Daoy (cell line): ENCODE results near the gene UMODL1. TPM values are rescaled to one million over a fixed set of nuclear protein-coding genes. Genes with fewer than 3 reads are reported as not detected.

Experiments used
- DNase-seq: peaks from one replicate; pipeline ENCODE4 v3.0.0-alpha.2; 2015; ENCODE audit warnings: low read depth
- total RNA-seq: library from RNA; depleted of rRNA; stranded (reverse); fragments of >200 nt; shearing (Covaris generic); gene quantifications from 2 replicates; pipeline ENCODE4 v1.2.3, GENCODE V29; 2014

Gene UMODL1
- total RNA-seq, 1 experiment from 2014 or later = 0.80 TPM

DNA sequence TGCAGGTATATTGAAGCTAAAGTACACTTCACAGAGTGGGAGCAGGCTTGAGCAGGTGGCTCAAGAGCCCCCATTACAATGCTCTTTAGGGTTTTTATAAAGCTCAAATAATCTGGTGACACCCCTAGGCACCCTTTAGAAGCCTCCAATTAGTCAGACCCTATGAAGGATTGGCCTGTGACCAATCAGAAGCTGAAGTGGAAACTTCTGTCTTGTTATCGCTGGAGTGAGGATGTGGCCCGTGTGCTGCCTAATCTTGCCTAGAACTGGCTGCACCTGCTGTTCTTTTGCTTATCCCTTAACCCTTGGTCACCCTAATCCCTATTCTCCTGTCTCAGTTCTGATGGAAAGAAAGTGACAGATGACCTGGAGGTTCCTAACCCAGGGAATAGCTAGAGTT lies 77.0 kb downstream of the UMODL1 start:
- no peak for DNase-seq

DNA sequence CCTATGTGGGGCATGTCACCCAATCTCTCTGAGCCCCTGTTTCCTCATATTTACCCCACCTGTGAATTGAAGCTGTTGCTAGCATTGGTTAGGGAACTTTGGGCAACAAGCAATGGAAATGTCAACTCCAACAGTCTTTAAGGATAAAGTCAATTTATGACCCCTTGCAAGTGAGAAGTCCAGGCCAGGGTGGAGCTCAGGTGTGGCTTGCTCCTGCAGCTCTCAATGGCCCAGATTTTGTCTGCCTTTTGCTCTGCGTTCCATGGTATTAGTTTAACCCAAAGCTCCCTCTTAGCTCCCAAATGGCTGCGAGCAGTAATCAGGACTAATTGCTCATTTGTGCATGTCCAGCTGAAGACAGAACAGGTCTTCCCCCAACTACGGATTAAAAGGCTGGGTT lies 77.5 kb downstream of the UMODL1 start:
- DNase-seq = no peak

DNA sequence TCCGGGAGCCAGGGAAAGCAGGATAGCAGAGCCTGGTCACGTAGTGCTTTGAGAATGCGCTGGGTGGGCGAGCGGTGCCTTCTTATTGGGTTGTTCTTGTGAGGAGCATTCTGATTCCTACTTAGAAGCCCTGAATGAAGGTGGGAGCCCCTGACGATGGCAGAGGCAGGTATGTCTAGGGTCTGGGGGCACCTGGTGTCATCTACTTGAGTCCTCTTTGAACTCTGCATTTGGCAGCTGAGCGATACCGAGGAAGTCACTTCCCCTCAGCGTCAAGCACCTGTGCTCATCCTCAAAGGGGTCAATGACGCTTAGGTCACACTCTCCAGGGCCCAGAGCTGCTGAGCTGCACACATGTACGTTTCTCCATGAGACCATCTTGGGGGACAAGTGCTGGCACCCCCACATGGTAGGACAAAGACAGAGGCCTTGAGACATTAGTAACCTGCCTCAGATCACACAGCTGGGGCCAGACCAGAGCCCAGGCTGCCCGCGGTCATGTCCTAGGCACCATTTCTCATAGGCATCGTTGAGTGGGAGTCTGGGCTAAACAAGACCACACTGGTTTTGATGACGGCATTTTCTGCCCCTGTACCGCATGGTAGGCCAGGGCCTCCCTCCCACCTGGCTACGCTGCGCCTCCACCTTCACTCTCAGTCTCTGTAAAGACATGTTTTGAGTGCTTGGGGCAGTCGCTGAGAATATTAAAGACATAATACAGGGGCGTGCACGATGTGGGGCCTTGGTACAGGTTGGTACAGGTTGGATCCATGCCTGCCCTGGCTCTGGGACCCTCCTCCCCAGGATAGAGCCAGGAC lies 78.7 kb downstream of the UMODL1 start:
- DNase-seq = no peak

DNA sequence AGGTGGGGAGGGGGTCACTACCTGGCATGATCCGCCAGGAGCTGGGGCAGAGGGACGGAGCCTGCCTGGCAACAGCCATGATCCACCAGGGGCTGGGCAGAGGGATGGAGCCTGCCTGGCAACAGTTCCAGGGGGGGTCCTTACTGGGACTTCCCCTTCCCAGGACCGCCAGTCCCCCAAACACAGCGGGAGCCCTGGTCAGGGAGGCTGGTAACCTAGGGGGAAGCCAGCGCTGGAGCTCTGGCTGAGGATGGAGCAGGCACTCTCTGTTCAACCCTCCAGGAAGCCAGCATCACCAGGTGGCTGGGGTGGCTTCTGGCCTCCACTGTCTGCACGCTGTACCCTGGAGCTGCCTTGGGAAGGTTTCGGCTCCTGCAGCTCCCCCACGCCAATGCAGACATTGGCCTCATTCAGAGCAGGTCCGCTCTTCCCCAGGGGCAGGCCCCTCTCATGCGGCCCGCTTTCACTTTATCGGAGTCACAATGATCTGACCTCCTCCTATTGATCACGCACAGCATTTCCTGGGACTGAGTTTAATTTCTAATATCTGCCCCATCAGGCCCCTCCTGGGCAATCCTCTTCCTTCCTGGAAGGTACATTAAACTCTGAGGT lies 79.5 kb downstream of the UMODL1 start:
- no peak for DNase-seq

GRCh38 chr21:42151148-42151947 lies 80.2 kb downstream of the UMODL1 start:
- no peak for DNase-seq

DNA sequence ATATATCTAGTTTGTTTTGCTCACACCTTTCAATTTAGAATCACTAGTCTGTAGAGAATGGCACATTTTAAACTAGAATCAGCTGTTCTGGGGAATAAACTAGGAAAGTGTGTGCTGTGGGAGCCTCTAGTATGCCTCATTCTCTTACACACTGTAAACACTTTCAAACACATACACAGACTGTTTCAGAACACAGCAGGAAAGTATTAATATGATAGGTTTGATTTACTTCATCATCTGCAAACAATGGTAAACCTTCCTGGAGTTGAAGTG lies 80.8 kb downstream of the UMODL1 start:
- DNase-seq = no peak

GRCh38 chr21:42153046-42153686 lies 82.0 kb downstream of the UMODL1 start:
- DNase-seq = no peak

- no peak for DNase-seq
These were observed 82.6 kb downstream of the UMODL1 start for GRCh38 chr21:42153746-42154145.

DNA sequence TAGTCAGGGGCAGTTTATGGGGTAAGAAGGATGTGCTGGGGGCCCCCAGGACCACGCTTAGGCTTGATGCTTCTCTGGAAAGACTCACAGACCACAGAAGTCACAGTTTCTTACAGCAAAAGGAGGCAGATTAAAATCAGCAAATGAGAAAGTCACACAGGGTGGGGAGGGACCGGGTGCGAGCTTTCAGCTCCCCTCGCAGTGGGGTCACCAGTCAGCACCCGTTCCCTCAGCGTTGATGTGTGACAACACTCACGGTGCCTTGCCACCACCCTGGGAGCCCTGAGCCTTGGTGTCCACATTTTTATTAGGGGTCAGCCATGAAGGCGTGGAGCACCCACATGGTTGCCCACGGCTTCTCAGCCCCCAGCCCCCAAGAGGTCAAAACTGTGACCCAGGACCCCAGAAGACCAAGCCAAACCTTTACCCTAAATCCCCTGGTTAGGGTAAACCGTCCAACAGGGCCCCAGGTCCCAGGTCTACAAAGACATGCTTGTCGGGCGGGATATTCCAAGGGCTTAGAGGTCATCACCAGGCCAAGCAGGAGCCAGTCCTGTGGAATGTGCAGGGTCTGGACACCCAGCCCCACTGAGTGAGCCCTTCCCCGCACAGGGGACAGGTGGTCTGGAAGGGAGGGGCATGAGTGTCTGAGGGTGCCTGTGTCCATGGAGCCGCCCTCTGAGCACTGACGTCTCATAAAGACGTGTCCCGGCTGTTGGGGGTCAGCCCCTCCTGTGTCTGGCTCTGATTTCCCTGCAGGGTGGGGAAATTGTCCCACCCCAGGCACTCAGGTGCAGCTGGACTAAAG lies 83.3 kb downstream of the UMODL1 start:
- DNase-seq = no peak

GRCh38 chr21:42155045-42155855 lies 84.1 kb downstream of the UMODL1 start:
- no peak for DNase-seq

DNA sequence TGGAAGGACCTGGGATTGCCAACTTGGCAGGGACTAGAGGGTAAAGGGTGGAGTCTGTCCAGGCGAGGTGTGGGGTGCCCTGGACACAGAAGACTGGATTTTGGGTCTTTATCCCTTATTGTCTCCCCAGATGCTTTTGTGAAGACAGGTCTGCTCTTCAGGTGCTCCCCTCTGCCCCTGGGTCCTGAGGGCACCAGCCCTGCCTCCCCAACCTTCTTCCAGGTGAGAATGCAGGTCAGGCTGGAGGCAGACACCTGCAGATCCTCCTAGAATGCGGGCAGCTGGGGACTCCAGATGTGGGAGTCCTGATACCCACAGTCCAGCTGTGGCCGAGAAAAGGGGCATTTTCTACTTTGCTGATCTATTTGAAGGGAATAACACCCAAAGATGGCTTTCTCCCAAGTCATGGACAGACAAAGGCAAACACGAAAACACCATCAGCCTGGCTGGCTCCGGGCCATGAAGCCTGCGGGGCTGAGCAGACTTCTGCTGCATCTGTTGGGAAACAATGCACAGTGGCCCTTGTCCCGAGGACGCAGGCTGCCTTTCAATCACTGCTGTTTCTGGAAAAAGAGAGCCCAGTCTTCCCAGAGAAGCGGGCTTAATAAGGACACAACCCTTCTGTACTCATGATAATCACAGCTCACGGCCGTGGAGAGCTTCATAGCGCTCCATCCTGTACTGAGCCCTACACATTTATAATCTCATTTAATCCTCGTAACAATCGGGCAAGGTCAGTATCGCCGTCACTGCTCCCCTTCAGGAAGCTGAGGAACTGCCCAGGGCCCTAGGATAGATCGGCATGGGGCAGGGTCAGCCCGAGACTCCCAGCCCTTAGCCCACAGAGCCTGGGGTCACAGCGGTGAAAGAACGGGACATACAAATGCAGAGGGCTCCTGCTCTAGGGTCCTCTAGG lies 85.8 kb downstream of the UMODL1 start:
- no peak for DNase-seq

DNA sequence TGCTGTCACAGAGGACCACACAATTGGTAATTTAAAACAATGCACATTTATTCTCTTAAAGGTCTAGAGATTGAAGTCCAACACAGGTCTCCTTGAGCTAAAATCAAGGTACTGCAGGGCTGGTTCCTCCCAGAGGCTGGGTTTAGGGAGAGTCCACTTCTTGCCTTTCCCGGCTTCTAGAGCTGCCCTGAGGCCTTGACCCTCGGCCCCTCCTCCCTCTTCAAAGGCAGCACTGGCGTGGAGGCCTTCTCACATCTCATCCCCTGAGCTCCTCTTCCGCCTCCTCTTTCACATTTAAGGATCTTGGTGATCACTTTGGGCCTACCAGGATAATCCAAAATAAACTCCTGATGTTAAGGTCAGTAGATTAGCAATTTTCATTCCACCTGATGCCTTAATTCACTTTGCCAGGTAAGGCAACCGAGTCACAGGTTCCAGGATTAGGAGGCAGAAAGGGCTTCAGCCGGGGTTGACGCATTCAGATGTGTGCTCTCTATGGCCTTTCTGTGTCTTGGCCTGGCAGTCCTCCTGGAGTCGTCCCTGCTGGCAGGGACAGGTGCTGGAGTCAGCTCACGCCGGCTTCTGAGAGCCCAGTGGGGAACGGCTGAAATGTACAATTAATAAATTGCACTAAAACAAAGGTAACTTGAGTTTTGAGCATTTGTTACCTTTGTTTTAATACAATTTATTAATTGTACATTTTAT lies 86.6 kb downstream of the UMODL1 start:
- no peak for DNase-seq

GRCh38 chr21:42158846-42159245 lies 87.7 kb downstream of the UMODL1 start:
- no peak for DNase-seq

DNA sequence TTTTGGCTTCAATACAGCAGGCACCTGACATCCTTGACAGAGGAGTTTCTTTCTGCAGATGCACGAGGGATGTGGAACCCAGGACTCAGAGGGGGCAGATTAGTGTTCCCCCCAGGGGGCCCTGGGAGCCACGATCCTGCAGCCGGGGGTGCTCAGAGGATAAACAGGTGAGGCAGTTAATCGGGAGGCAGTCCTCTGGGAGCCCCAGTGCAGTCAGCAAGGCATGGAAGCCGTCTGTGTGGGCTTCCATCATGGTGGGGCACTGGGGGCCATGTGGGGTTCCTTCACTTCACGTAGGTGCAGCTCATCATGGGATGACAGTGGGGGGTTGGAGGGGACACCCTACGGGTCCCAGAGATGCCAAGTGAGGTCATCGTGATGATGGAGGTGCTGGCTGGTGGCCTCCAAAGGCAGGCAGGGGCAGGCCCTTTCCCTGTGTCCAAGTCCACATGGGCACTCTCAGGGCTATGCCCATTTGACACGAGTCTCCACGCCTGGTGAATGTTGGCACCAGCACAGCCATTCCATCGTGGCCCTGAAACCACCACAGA lies 88.5 kb downstream of the UMODL1 start:
- DNase-seq = no peak

- DNase-seq = no peak
These were observed 89.1 kb downstream of the UMODL1 start for GRCh38 chr21:42160111-42160721.

DNA sequence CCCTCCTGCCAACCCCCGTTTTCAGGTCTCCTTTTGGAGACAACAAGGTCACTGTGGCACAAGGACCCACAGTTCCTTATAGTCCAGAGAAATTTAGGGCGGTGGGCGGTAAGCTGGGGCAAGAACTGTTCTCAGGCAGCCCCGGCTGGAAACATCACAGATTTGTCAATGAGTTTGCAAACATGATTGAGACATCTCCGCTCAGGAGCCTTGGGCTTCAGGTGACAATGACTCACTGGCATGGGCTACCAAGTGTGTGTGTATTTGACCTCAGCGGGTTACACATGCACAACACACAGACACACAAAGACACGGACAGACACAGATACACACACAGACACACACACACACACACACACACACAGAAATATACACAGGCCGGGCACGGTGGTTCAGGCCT lies 89.6 kb downstream of the UMODL1 start:
- DNase-seq = no peak

DNA sequence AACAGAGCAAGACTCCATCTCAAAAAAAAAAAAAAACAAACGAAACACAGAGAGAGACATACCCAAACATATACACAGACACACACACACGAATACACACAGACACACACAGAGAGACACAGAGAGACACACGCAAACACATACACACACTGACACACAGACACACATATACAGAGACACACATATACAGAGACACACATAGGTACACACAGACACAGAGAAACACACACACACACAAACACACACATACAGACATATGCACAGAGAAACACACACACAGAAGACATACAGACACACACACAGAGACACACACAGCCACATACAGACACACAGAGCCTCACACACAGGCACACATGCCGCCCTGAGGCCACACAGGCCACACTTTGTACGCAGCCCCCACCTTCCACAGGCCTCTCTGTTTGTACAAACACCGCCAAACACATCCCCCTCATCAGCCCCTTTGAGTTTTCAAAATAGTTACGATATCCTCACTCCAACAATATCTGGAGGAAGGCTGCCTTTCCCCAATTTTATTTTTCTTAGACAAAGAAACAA lies 90.4 kb downstream of the UMODL1 start:
- DNase-seq = no peak
